Measurements from ENCODE around the gene TCF12.
A peak's percentile ranks its signal among the peaks of the same experiment; 100 is the strongest.
"Not testable (repeated sequence)": the region's sequence is repeated elsewhere in the genome, so short reads cannot be mapped to it uniquely, and the experiment has no call there.

TCF12 gene

GRCh38 chr15:56916825-56917477, 1.5 kb upstream of the TCF12 start:
- DNase-seq = no peak

DNA sequence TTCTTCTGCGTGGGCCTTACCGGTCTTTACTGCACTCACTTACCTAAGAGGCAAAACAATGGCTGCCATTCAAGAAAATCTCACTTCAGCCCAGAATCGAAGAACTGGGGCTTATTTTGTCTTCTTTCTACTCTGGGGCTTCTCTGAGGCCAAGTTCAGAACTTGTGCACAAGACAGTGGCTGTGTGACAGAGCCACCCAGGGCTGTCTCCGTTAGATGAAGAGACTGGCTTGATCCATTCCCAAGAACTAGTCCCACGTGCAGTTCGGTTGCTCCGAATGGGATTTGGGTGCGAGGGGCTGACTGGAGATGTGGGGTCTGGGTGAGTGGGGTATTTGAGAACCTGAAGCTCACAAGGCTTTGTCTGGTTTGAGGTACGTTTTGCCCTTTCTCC, 795 bp upstream of the TCF12 start:
- no peak for DNase-seq

DNA sequence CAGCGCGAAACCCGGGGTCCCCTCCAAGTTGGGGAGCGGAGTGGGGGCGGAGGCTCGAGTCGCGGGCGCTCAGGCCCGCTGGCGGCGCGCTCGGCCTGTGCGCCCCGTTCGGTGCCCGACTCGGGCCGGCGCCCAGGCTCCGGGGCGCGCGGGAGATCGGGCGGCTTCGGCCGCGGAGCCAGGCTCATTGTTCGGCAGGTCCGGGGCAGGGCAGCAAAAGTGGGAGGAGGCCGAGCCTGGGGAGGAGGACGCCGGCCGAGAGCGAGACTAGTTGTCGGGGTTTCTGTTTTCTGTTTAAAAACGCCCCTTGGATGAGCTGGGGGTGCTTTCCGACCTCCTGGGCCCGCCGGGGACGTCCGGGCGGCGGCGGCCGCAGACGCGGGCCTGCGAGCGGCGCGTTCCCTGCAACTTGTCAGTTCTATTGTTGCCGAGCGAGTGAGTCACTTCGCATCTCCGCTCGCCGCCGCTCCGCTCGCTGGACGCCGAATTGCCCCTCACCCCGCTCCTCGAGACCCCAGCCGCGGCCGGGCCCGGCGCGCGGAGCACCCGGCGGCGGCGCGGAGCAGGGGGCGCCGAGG, 676 bp downstream of the TCF12 start:
- DNase-seq = peak; percentile 68

GRCh38 chr15:56919609-56920366, 1.3 kb downstream of the TCF12 start:
- DNase-seq = peak; percentile 56

- no peak for DNase-seq
These were observed 1.9 kb downstream of the TCF12 start for GRCh38 chr15:56920367-56920627.

DNA sequence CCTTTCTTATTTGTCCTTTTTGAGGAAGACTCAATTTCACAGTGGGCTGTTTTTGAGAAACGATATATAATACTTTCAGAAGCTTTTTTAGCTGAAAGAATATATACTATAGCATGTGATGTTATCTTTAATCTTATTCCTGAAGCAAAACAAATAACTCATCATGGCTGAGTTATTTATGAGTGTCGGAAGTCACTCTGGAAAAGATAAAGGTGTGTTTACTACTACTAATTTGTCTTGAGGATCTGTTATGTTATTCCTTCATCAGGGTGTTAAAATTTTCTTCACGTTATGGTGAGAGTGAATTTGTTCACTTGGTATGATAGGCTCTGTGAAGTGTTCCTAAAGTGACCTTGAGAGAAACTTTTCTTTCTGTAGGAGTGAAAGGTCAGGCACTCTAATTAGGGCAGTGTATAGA, 4.7 kb downstream of the TCF12 start:
- DNase-seq = no peak

- no peak for DNase-seq
These were observed 9.4 kb downstream of the TCF12 start for GRCh38 chr15:56927816-56928215.

- no peak for DNase-seq
These were observed 11.0 kb downstream of the TCF12 start for GRCh38 chr15:56929399-56929798.

DNA sequence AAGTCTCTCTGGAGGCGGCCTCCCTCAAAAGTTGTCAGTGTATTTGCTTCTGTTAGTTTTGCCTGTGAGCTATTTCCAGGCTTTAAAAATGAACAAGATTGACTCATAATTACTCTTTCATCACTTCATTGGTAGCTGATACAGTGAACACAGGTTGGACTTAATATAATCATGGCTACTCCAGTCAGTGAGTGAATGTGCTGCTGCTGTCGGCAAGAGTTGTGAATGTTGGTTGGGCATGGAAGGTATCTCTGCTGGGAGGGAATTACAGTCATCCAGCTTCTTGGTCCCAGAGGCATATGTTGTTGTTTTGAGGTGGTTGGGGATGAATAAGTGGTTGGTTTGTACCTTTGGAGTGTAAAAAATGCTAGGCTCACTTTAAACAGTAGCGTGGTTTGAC, 11.5 kb downstream of the TCF12 start:
- no peak for DNase-seq

GRCh38 chr15:56930669-56931313, 12.3 kb downstream of the TCF12 start:
- no peak for DNase-seq

- DNase-seq = no peak
These were observed 13.4 kb downstream of the TCF12 start for GRCh38 chr15:56931639-56932508.

DNA sequence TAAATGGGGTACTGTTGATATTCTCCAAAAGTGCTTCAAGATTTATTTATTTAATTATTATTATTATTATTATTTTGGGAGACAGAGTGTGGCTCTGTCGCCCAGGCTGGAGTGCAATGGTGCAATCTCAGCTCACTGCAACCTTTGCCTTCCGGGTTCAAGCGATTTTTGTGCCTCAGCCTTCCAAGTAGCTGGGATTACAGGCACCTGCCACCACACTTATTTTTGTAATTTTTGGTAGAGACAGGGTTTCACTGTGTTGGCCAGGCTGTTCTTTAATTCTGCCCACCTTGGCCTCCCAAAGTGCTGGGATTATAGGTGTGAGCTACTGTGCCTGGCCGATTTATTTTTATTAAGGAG, 14.0 kb downstream of the TCF12 start:
- DNase-seq = not testable (repeated sequence)

- DNase-seq = no peak
These were observed 15.0 kb downstream of the TCF12 start for GRCh38 chr15:56933410-56933809.

- DNase-seq = no peak
These were observed 15.4 kb downstream of the TCF12 start for GRCh38 chr15:56933811-56934210.

- no peak for DNase-seq
These were observed 15.8 kb downstream of the TCF12 start for GRCh38 chr15:56934269-56934668.

GRCh38 chr15:56936929-56937328, 18.5 kb downstream of the TCF12 start:
- DNase-seq = no peak

GRCh38 chr15:56939257-56939656, 20.8 kb downstream of the TCF12 start:
- DNase-seq = no peak

DNA sequence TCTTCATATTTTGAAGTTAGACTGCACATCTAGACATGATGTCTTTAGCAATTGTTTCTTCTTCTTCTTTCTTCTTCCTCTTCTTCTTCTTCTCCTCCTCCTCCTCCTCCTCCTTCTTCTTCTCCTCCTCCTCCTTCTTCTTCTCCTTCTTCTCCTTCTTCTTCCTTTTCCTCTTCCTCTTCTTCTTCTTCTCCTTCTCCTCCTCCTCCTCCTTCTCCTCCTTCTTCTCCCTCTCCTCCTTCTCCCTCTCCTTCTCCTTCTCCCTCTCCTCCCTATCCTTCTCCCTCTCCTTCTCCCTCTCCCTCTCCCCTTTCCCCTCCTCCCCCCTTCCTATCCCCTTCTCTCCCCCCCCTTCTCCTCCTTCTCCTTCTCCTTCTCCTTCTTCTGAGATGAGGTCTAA, 21.9 kb downstream of the TCF12 start:
- DNase-seq = no peak

DNA sequence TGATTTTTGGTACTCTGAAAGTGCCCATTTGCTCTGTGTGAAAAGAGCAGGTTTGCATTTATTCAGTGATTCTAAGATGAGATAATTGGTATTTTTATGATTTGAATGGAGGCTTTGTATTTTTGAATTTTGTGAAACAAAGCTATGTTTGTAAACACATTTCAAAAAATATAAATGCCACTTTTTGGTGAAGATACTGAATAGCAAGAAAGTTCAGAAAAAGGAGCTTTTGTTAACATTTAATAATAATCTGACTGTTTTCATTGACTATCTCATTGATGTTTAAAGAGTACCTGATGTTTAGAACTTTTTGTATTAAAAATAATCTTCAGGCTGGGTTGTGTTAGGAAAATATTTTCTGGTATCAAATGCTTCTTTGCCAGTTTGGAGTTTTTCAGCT, 23.7 kb downstream of the TCF12 start:
- DNase-seq = no peak

DNA sequence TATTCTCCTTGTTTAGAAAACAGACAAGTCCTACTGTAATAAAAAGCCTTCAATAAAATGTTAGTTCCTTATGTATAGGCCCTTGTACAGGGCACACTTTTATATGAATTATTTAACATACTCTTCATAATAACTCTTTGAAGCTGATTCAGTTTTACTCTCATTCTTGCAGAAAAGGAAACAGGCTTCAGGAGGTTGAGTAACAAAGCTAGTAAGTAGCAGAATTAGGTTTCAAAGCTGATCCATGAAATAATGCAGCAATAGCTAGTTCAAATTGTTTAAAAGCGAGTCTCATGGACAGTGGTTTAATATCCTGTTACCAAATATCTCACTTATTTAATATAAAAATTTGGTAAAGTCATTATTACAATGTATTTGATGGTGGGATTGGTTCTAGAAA, 25.0 kb downstream of the TCF12 start:
- no peak for DNase-seq

DNA sequence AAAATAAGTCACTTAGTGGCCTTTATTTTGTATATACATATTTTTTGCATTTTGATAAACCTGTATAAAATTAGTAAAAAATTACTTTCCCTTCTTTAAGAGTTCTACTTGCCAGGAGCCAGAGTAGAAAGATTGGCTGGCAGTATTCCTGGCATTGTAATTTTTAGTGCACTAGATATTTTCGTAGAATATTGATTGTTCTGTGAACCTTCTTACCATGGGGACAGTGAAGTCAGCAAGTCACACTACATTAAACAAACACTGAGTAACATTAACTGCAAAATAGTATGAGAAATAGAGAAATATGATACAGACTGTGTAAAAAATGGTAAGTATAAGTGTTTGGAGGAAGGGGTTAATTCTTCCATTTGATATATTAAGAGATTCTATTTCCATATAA, 26.0 kb downstream of the TCF12 start:
- DNase-seq = no peak

- DNase-seq = no peak
These were observed 27.7 kb downstream of the TCF12 start for GRCh38 chr15:56946150-56946549.
